HUES64 (cell line): ENCODE results near the gene NR5A2.

Experiments
- H3K27ac ChIP-seq: 2 replicates; pipeline ENCODE4 v1.7.0; 2013; ENCODE audit warnings: low read depth, low read length, inconsistent platforms
- H3K27me3 ChIP-seq: 2 replicates; pipeline ENCODE4 v1.6.1; 2013; ENCODE audit warnings: mild to moderate bottlenecking, low read length; ENCODE audit not compliant: insufficient read depth
- H3K36me3 ChIP-seq: 2 replicates; pipeline ENCODE4 v1.6.1; 2013; ENCODE audit warnings: mild to moderate bottlenecking, low read length; ENCODE audit not compliant: insufficient read depth
- H3K4me1 ChIP-seq: 2 replicates; pipeline ENCODE4 v1.6.1; 2013; ENCODE audit warnings: mild to moderate bottlenecking, low read length, moderate library complexity; ENCODE audit not compliant: insufficient read depth
- H3K4me3 ChIP-seq: 2 replicates; pipeline ENCODE4 v1.5.1; 2013; ENCODE audit warnings: mild to moderate bottlenecking, low read length, moderate library complexity
- H3K9ac ChIP-seq: 2 replicates; pipeline ENCODE4 v1.6.1; 2013; ENCODE audit warnings: mild to moderate bottlenecking, low read depth, low read length
- H3K9me3 ChIP-seq: 2 replicates; pipeline ENCODE4 v1.6.1; 2013; ENCODE audit warnings: low read depth, low read length; ENCODE audit not compliant: insufficient read depth
- WGBS: fragments of 150-250, 120-280 bp; methylation state at CpG from one replicate; pipeline ENCODE4 v1.1.7; 2013; ENCODE audit warnings: missing lambda C conversion rate; 5-methylcytosine and 5-hydroxymethylcytosine counted together

Gene NR5A2

DNA sequence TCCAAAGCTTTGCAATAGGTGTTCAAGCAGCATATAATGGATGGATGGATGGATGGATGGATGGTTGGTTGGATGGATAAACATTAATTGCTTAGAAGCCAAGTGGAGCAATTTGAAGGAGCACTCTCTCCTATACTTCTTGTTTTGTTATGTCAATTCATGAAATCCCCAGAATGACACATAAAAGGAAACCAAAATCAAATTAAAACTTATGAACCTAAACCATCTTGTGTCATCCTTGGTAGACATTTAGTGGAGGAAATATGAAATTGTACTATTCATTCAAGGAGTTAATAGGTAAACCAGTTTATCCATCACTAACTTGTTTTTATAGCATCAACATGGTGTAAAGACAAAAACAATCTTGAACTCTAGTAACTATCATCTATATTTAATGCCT lies 122.5 kb downstream of the NR5A2 start:
- Histone ChIP-seq H3K36me3 (no peaks in the 10 kb centered on the region), H3K9me3 (no peaks in the 10 kb centered on the region), H3K4me1 (no peaks in the 10 kb centered on the region; the same call in 1 of the 2 replicates), H3K27ac (no peak overlapping the region), H3K27me3 (no peaks in the 10 kb centered on the region), H3K4me3 (no peak overlapping the region), H3K9ac (no peak overlapping the region)

DNA sequence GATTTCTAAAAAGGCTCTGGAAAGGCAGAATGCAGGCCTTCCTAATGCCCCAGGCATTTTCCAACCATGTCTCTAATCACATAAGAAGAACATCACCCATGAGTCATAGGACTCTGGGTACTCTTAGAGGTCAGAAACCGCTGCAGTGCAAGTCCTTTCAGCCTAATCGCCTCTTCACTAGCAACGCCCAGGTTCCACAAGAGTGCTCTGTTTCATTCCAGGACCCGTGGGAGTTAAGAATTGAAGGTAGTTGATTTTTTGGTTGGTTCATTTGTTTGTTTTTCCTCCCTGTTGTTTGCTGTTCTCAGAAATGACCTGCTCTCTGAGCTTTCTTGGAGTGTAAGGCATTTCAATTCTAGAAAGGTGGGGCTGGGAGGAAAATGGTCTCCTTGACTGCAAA lies 123.2 kb downstream of the NR5A2 start:
- H3K27me3 ChIP-seq: no peaks in the 10 kb centered on the region
- 73% methylated on average over 4 of the region's 4 CpGs for WGBS
- no peak overlapping the region for H3K9ac ChIP-seq
- H3K9me3 ChIP-seq: no peaks in the 10 kb centered on the region
- H3K4me1 ChIP-seq: no peaks in the 10 kb centered on the region; the same call in 1 of the 2 replicates
- no peaks in the 10 kb centered on the region for H3K36me3 ChIP-seq
- no peak overlapping the region for H3K4me3 ChIP-seq
- H3K27ac ChIP-seq: no peak overlapping the region

DNA sequence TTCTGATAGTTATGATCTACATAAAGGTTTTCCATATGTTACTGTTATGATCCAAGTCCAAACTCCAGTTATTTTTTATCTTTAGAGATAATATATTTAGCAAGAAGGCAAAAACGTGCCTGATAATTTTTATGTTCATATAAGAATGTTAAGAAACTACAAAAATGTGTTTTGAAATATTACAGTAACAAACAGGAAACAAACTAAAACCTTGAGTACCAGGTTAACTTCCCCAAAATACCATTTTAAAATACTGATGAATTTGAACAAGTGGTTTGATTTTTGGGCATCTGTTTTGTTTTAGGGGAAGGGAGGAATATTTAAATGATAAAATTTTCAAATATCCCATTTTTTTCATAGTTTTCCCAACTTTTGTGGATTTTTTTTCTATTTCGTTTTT lies 124.8 kb downstream of the NR5A2 start:
- Histone ChIP-seq H3K9ac (no peak overlapping the region), H3K27ac (no peak overlapping the region), H3K4me1 (no peaks in the 10 kb centered on the region; the same call in 1 of the 2 replicates), H3K36me3 (no peaks in the 10 kb centered on the region), H3K4me3 (no peak overlapping the region), H3K27me3 (no peaks in the 10 kb centered on the region), H3K9me3 (no peaks in the 10 kb centered on the region)
- 100% methylated on average over 1 of the region's 2 CpGs for WGBS

DNA sequence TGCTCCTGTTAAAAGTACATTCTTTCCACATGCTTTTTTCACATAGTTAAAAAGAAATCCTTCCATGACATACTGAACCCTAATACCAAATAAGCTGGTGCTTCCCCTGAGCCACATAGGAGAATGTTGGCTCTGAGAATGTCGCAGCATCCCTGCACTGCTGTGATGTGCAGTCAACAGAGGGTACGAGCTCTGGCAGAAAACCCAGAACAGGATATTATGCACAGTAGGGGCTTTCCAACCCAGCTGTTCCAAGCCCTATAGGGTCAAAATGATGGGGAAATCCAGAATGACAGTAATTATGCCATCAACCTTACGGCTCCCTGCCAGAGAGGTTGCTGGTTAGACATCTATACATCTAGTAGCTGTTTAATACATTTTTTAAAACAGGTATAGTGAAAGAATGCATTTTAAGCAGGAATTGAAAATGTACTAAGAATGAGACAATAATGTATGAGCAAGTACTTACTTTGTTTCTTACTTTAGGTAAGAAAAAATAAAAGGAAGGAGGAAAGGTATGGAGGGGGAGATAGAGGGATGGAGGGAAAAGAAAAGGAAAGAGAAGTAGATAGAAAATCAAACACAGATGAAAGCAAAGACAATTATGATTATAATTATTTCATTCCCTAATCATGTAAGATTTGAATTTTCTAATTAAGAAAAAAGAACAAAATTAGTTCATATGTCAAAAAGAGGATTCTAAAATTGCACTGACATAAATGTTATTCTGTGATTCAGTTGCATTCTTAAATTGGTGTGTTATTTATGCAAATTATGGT lies 126.0 kb downstream of the NR5A2 start:
- Histone ChIP-seq H3K36me3 (no peaks in the 10 kb centered on the region), H3K27me3 (no peaks in the 10 kb centered on the region), H3K9me3 (no peaks in the 10 kb centered on the region), H3K27ac (no peak overlapping the region), H3K4me3 (no peak overlapping the region), H3K4me1 (no peaks in the 10 kb centered on the region; the same call in 1 of the 2 replicates), H3K9ac (no peak overlapping the region)
- WGBS: 95% methylated on average over 3 of the region's 3 CpGs

DNA sequence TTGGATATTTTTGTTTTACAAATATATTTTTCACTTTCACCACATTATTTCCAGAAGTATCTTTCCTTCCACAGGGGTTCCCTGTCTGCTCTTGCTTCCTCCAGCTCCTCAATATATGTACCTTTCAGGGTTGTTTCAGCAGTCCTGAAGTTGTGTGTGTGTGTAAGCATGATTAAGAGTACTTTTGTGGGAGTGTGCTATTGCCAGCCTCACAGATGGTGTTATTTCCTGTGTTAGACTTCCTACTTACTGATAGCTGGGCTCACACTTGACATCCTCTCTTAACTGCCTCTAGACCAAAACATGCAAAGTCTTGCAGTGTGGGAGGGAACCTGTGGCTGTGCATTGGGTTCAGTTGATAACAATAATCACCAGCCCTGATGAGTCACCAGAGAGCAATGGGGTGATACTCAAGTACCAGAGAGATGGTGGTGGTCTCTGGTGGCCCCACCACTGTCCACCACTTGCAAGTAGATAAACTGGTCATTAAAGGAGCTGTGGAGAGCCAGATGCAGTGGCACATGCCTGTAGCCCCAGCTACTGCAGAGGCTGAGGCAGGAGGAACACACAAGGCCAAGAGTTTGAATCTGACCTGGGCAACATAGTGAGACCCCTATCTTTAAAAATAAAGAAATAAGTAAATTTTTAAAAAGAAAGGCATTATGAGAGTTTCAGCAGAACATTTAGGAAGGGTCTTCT lies 126.7 kb downstream of the NR5A2 start:
- H3K36me3 ChIP-seq: no peaks in the 10 kb centered on the region
- no peaks in the 10 kb centered on the region; the same call in 1 of the 2 replicates for H3K4me1 ChIP-seq
- no peaks in the 10 kb centered on the region for H3K9me3 ChIP-seq
- H3K27me3 ChIP-seq: no peaks in the 10 kb centered on the region
- H3K27ac ChIP-seq: no peak overlapping the region
- no peak overlapping the region for H3K4me3 ChIP-seq
- H3K9ac ChIP-seq: no peak overlapping the region

DNA sequence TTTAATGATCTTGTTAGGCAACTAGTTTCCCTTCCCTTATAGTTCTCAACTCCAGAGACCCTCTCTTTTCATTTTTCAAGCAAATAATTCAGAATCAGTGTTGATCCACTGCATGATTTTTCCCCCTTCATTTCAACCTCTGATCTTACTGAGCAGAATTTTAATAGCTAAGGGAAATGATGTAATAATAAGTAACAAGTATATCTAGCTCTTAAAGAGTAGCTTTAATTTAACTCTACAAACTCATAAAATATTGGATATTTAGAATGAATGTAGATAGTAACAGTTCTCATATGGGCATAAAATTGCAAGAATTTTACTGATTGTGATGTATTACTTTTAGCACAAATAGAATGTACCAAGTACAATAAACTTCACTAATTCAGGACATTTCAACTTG lies 130.2 kb downstream of the NR5A2 start:
- Histone ChIP-seq H3K9ac (no peak overlapping the region), H3K27ac (no peak overlapping the region), H3K4me3 (no peak overlapping the region), H3K36me3 (no peaks in the 10 kb centered on the region), H3K27me3 (no peaks in the 10 kb centered on the region), H3K9me3 (no peaks in the 10 kb centered on the region), H3K4me1 (no peaks in the 10 kb centered on the region; the same call in 1 of the 2 replicates)

DNA sequence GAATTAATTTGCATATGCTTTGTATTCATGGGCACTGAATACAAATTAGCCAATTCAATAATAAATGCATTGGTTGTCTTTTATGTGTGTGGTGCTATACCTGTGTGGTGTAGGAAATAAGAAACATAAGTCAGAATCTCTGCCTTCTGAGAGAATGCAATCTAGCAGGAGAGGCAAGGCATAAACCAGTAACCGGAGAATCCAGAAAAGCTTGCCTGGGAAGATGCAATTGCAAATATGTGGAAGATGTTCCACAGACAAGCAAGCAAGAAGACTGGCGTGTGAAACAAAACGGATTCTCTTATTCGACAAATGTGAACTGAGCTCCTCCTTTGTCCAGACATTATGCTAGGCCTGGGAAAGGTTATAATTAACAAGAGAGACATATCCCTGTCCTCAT lies 134.3 kb downstream of the NR5A2 start:
- no peaks in the 10 kb centered on the region for H3K27me3 ChIP-seq

DNA sequence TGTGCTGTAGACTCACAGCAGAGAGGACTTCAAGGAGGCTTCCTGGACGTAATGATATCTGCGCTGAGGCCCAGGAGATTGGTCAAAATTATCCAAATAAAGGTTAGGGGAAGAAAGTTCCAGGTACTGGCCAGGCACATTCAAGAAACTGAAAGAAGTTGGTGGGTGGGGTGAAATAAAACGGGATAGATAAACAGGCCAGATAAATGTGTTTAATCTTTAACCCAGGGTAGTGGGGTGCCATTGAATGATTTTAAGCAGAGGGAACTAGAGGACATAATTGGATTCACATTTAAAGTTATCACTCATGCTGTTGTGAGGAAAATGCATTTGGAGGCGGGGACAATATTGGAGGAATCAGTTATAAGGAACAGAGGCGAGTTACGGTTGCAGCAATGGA lies 134.7 kb downstream of the NR5A2 start:
- no peaks in the 10 kb centered on the region for H3K27me3 ChIP-seq
- H3K9ac ChIP-seq: no peak overlapping the region
- no peaks in the 10 kb centered on the region; the same call in 1 of the 2 replicates for H3K4me1 ChIP-seq
- H3K36me3 ChIP-seq: no peaks in the 10 kb centered on the region
- H3K4me3 ChIP-seq: no peak overlapping the region
- WGBS: 94% methylated on average over 6 of the region's 6 CpGs
- H3K9me3 ChIP-seq: no peaks in the 10 kb centered on the region
- H3K27ac ChIP-seq: no peak overlapping the region

More for the DNA sequence above, 134.3 kb downstream of the NR5A2 start:
- no peaks in the 10 kb centered on the region for H3K9me3 ChIP-seq
- H3K4me3 ChIP-seq: no peak overlapping the region
- no peaks in the 10 kb centered on the region; the same call in 1 of the 2 replicates for H3K4me1 ChIP-seq
- 98% methylated on average over 4 of the region's 4 CpGs for WGBS
- no peaks in the 10 kb centered on the region for H3K36me3 ChIP-seq
- no peak overlapping the region for H3K9ac ChIP-seq
- no peak overlapping the region for H3K27ac ChIP-seq

DNA sequence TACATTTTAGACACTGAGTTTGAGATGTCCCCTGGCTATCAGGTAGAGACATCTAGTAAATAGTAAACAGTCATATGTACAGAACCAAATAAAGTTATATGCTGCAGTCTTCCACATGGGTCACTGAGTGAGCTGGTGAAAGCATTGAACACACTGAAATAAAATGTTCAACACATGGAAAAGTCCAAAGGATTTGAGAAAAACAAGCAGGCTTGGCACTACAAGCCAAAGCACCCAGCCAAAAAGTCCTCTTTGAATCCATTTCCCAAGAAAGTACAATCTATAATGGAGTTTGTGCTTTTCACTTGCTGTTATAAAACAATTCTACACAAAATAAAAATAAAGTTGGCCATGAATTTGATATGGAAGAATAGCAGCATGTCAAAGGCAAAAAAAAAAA lies 135.4 kb downstream of the NR5A2 start:
- Histone ChIP-seq H3K4me1 (no peaks in the 10 kb centered on the region; the same call in 1 of the 2 replicates), H3K9ac (no peak overlapping the region), H3K4me3 (no peak overlapping the region), H3K27me3 (no peaks in the 10 kb centered on the region), H3K27ac (no peak overlapping the region), H3K36me3 (no peaks in the 10 kb centered on the region), H3K9me3 (no peaks in the 10 kb centered on the region)

DNA sequence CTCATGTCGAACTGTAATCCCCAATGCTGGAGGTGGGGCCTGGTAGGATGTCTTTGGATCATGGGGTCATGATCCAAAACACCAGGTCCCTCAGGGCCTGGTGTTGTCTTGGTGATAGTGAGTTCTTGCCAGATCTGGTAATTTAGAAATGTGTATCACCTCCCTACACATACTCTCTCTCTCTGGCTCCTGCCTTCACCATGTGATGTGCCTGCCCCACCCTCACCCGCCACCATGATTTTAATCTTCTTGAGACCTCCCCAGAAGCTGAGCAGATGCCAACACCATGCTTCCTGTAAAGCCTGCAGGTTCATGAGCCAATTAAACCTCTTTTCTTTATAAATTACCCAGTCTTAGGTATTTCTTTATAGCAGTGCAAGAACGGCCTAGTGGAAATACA lies 136.4 kb downstream of the NR5A2 start:
- WGBS: 96% methylated on average over 3 of the region's 3 CpGs
- Histone ChIP-seq H3K4me1 (no peaks in the 10 kb centered on the region; the same call in 1 of the 2 replicates), H3K9ac (no peak overlapping the region), H3K9me3 (no peaks in the 10 kb centered on the region), H3K36me3 (no peaks in the 10 kb centered on the region), H3K27ac (no peak overlapping the region), H3K4me3 (no peak overlapping the region), H3K27me3 (no peaks in the 10 kb centered on the region)

DNA sequence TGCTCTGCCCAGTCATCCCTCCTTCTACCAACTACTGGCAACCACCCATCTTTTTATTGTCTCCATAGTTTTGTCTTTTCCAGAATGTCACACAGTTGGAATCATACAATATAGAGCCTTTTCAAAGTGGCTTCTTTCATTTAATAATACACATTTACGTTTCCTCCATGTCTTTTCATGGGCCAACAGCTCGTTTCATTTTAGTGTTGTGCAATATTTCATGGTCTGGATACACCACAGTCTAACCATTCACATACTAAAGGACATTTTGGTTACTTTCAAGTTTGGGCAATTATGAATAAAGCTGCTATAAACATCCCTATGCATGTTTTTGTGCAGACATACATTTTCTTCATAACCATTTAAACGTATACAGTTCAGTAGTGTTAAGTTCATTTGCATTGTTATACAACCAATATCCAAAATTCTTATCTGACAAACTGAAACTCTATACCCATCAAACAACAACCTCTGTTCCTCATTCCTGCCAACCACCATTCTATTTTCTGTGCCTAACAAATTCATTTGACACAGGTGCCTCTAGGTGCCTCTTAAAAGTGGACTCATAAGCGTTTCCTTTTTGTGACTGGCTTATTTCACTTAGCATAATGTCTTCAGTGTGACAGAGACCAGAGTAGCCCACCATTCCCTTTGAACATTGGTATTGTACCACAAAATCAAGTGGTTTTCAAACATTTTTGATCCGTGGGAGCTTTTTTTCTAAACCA lies 138.1 kb downstream of the NR5A2 start:
- Histone ChIP-seq H3K9me3 (no peaks in the 10 kb centered on the region), H3K4me1 (no peaks in the 10 kb centered on the region), H3K27me3 (no peaks in the 10 kb centered on the region), H3K9ac (no peak overlapping the region), H3K36me3 (no peaks in the 10 kb centered on the region), H3K27ac (no peak overlapping the region), H3K4me3 (no peak overlapping the region)
- 94% methylated on average over 5 of the region's 5 CpGs for WGBS
